GM18858 (cell line): ENCODE results near the gene SYCN.
"Not testable (repeated sequence)": the region's sequence is repeated elsewhere in the genome, so short reads cannot be mapped to it uniquely, and the experiment has no call there.

Source experiments
- ATAC-seq: cut with Tn5 transposase; IDR thresholded peaks from one replicate; pipeline ENCODE4 v1.9.1; 2021; ENCODE audit not compliant: unreplicated experiment

SYCN gene, protein sequence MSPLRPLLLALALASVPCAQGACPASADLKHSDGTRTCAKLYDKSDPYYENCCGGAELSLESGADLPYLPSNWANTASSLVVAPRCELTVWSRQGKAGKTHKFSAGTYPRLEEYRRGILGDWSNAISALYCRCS

DNA sequence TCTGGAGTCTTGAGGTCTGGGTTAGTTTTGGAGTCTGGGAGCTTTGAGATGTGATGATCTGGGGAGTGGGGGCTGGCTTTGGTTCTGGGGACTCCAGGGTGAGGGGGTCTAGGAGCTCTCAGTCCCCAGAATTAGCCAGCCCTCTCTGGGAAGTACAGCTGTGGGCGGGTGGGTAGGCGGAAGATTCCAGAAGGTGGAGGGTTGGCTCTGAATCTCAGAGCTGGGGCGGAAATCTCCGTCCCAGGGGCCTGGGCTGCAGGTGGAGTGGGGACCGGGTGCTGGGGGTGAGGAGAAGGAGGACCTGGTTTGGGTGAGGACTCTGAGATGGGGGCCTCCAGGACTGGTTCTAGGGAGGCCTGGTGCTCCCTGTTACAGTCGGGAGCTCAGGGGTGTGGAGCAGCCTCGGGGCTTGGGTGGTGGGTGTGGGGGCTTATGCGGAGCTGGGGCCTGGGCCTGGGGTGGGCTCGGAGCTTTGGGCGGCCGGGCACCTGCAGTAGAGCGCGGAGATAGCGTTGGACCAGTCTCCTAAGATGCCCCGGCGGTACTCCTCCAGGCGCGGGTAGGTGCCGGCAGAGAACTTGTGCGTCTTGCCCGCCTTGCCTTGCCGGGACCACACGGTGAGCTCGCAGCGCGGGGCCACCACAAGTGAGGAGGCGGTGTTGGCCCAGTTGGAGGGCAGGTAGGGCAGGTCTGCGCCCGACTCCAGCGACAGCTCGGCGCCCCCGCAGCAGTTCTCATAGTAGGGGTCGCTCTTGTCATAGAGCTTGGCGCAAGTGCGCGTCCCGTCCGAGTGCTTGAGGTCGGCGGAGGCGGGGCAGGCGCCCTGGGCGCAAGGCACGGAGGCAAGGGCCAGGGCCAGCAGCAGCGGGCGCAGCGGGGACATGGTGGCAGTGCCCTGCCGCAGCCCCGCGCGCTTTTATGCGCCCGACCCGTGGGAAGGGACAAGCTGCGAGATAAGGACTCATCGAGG, at the start of gene SYCN:
Gene SYCN, minus strand, starts transcription at position 892 of the 970 bp plus-strand sequence. Its CDS starts 9 bp downstream, at position 883.
- ATAC-seq, result no peak

DNA sequence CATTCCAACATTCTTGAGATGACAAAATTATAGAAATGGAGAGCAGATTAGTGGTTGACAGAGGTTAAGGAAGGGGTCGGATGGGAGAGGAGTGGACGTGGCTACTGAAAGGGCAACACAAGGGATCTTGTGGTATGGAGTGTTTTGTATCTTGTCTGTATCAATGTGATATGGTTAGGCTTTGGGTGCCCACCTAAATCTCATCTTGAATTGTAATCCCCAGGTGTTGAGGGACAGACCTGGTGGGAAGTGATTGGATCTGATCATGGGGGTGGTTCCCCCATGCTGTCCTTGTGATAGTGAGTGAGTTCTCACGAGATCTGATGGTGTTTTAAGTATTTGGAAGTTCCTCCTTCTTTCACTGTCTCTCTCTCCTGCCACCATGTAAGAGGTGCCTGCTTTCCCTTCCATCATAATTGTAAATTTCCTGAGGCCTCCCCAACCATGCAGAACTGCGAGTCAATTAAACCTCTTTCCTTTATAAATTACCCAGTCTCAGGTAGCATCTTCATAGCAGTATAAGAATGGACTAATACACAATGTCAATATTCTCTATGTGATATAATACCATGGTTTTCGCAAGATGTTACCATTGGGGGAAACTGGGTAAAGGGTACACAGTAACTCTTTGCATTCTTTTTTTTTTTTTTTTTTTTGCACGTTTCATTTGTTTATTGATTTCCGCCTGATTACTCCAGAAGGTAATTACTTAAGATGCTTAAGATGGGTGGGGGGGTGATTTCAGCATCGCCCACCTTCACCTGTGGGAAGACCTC, 49.5 kb upstream of the SYCN start:
- ATAC-seq, result no peak

DNA sequence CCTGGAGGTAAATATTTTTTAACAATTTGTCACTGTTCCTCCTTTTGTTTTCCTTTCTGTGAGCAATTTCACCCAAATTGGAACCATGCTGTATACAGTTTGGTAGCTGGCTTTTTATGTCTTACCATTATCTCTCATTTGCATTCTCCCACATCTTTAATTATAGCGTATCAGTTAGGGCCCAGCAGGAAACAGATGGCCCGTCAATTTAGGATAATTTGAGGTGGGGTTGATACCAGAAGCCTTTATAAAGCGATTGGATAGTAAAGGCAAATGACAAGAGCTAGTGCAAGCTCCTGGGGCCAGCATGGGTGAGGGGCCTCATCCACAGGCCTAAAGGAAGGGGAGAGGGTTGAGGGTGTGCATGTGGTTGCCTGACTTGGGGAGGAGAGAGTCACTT, 48.4 kb upstream of the SYCN start:
- ATAC-seq, result no peak

DNA sequence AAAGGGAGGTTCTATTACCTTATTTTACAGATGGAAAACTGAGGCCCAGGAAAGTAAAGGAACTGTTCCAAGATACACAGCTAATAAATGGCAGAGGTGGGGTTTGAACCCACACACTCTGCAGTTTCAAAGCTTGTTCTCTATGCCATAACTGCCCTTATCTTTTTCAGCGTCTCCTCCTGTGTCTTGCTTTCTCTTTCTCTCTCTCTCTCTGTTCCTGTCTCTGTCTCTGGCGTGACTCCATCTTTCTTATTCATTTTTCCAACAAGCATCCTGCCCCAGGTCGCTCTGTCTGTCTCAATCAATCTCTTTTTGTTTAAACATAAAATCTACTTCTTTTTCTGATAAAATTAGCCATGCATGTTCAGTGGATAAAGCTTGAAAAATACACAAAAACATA, 47.8 kb upstream of the SYCN start:
- no peak for ATAC-seq

DNA sequence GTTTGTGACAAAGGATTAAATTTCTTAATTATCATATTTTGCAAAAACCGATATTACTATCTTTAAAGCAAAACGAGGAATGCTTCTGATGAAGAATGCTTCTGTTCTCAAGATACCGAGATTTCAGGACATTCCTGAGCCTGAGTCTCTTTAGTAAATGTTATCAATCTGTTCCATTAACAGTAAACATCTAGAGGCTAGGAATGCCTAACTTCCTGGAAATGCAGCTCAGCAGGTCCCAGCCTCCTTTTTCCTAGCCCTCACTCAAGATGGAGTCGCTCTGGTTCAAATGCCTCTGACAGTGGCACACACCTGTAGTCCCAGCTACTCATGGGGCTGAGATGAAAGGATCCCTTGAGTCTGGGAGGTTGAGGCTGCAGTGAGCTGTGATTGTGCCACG, 47.0 kb upstream of the SYCN start:
- no peak for ATAC-seq

DNA sequence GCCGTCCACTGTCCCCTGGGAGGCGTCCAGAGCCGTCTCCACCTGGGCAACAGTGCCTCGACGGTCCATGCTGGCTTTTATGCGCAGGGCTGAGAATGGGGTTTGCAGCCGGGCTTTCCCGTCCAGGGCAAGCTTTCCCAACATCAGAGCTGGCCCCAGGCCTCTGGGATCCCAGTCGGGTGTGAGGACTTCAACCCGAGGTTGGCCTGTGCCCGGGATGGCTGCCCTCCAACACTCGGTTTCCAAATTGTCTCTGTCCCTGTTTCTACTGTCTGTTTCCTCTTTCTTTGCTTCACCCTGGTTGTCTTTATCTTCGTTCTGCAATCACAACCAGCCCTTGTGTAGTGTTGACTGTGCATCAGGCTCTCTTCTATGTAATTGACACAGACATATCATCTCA, 44.7 kb upstream of the SYCN start, which contains the start of gene IFNL4:
Gene IFNL4, minus strand, starts transcription at position 51 of the 400 bp plus-strand sequence.
- no peak for ATAC-seq

DNA sequence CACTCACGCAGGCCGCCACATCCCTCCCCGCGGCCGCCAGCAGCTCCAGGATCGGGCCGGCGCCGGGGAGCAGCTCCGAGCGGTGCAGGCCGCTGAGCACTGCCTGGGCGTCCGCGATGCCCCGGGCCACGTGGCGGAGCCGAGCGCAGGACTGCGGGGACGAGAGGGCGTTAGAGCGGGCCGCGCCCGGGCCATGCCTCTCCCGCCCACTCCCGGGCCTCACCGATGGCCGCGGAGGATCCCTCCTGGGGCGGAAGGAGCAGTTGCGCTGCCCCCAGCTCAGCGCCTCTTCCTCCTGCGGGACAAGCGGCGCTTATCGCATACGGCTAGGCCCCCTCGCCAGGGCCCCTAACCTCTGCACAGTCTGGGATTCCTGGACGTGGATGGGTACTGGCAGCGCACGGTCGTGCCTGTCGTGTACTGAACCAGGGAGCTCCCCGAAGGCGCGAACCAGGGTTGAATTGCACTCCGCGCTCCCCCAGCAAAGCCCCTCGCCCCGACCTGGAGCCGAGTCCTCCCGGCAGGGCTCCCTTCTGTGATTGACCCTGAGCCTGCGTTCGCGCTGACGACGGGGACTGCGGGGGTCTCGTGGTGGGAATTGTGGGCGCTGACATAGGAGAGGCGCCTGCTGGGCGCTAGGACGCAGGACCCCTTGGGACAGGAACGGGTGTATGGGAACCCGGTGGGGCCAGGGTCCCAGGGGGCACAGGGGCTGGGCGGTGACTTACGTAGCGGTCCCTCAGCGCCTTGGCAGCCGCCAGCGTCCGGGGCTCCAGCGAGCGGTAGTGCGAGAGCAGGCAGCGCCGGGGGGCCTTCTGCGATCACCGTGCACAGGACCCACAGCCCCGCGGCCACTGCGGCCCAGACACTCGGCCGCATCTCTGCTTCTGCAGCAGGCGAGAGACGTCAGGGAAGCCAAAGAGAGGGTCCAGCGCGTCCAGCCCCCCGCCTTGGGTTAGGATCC, 43.9 kb upstream of the SYCN start:
- ATAC-seq, result no peak

DNA sequence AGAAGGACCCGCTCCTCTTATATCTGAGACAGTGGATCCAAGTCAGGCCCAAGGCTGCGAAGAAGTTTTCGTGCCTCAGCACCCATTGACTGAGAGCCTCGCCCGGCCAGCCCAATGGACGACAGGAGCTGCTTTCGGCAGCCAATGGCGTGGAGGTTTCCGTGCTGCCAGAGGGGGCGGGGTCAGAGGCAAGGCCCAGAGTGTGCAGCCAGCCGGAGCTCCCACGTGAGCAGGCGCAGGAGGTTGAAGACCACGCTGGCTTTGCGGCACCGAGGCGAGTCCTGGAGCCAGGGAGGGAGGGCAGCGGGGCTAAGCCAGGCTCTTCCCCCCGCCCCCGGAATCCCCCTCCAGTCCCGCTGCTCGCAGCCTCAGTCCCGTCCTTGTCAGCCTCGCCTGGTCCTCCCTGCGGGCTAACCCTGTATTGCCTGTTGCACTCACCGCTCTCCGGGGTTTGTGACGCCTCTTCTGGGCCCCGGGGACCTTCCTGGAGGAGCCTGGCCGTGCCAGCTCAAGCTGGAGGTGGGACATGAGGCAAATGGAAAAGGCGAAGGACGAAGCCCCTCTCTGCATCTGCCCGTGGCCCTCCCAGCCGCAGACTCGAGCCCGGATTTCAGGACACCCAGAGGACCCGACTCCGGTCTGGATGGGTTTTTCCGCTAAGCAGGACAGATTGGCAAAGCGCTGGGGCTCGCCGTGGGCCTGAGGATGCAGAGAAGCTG, 43.0 kb upstream of the SYCN start:
- no peak for ATAC-seq

DNA sequence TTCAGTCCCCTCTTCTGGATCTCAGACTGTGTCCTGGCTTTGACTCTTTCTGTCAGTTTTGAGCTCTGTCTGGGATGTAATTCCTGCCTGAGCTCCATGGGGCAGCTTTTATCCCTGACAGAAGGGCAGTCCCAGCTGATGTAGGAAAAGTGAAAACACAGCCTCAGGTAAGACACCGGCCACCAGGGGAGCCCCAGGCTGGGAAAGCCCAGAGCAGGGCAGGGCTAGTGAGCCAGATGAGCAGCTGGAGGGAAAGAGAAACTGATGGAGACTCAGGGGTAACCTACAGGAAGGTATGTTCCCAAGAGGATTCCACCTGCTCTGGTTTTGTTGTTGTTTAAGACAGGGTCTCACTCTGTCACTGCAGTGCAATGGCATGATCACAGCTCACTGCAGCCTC, 41.1 kb upstream of the SYCN start:
- ATAC-seq, result not testable (repeated sequence)

DNA sequence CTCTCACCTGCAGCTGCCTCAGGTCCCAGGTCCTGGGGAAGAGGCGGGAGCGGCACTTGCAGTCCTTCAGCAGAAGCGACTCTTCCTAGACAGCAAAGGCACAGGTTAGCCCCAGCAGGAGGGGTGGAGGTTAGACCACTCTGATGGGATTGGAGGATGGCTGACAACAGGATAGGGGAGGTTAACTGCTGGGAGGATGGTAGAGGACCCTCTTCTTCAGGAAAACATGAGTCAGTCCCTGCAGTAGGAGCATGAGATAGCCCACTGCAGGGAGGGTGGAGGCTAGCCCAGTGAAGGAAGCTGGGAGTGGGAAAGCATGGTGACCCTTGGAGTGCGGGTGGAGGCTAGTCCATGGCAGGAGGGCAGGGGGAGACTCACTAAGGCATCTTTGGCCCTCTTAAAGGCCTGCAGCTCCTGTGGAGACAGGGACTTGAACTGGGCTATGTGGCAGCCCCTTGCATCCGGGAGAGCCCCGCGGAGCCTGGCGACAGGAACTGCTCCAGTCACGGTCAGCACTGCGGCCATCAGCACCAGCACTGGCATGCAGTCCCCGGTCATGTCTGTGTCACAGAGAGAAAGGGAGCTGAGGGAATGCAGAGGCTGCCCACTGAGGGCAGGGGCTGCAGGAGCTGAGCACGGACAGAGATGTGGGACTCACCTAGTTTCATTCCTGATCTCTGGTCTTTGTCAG, 40.5 kb upstream of the SYCN start, which contains the start of gene IFNL3:
Gene IFNL3, minus strand, starts transcription at position 597 of the 691 bp plus-strand sequence. Its CDS starts 39 bp downstream, at position 558.
- ATAC-seq, result not testable (repeated sequence)

DNA sequence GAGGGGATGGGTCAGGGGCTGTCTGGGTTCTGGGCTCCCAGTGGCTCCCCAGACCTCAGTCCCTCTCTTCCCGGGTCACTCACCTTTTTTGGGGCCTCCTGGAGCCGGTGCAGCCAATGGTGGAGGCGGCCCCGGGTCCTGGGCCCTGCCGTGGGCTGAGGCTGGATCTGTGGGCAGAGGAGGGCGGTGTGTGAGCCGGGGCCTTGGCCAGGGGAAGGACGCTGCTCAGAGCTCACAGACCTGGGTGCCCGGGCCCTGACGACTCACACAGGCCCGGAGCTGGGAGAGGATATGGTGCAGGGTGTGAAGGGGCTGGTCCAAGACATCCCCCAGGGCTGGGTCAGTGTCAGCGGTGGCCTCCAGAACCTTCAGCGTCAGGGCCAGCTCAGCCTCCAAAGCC, 39.7 kb upstream of the SYCN start:
- not testable (repeated sequence) for ATAC-seq

DNA sequence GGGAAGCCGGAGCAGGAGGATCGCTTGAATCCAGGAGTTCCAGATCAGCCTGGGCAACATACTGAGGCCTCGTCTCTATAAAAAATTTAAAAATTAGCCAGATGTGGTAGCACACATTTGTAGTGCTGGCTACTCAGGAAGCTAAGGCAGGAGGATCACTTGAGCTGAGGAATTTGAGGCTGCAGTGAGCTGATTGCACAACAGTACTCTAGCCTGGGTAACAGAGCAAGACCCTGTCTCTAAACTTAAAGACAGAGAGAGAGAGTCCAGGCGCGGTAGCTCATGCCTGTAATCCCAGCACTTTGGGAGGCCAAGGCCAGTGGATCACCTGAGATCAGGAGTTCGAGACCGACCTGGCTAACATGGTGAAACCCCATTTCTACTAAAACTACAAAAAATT, 36.4 kb upstream of the SYCN start:
- ATAC-seq, result no peak

DNA sequence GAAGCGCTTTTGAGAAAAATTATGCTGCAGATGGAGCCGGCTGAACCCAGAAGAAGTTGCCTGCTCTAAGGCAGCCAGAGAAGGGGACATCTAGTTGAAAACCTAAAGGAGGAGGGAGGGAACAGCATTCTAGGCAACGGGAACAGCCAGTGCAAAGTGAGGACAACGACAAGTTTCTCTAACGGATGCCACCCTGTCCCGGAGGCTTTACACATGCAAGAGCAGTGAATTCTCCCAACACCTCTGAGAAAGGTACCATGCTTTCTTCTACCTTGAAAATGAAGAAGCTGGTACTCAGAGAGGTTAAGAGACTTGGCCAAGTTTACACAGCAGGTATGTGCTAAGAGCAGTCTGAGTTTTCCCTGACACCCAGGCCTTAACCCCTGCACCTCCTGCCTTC, 34.9 kb upstream of the SYCN start:
- ATAC-seq, result no peak

DNA sequence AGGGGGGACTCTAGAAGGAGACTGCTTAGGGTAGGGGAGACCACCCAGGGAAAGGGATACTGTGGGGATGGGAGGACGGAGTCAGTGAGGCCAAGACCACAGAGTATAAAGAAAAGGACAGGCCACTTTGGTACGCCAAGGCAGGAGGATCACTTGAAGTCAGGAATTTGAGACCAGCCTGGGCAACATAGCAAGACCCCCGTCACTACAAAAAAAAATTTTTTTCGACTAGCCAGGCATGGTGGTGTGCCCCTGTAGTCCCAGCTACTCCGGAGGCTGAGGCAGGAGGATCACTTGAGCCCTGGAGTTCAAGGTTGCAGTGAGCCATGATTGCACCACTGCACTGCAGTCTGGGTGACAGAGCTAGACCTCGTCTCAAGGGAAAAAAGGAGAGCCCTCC, 34.1 kb upstream of the SYCN start:
- ATAC-seq, result no peak

DNA sequence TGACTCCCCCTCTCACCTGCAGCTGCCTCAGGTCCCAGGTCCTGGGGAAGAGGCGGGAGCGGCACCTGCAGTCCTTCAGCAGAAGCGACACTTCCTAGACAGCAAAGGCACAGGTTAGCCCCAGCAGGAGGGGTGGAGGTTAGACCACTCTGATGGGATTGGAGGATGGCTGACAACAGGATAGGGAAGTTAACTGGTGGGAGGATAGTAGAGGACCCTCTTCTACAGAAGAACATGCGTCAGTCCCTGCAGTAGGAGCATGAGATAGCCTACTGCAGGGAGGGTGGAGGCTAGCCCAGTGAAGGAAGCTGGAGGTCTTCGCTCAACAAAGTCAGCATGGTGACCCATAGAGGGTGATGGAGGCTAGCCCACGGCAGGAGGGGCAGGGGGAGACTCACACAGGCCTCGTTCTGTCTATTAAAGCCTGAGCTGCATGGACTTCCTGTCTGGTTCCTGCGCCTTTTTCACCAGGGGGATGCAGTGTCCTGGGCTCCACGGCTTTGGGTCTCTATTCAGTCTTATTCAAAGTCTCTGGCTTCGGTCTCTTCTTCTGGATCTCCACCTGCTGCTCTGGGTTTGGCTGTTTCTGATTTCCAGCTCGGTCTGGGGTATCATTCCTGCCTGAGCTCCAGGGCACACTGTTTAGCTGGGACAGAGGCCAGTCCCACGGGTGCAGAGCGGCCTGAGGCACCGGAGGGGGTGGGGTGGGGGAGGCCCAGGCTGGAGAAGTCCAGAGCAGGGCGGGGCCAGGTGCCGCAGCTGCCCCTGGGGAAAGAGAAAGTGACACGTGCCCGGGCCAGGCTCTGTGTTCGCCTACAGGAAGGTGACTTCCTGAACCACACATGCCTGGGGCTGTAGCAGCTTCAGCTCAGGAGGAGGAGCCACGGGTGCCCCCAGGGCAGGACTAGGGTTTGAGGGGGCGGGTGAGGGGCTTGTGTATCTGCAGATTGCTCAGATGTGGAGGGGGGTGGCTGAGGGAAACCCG, 33.4 kb upstream of the SYCN start:
- peak; percentile 42 for ATAC-seq

DNA sequence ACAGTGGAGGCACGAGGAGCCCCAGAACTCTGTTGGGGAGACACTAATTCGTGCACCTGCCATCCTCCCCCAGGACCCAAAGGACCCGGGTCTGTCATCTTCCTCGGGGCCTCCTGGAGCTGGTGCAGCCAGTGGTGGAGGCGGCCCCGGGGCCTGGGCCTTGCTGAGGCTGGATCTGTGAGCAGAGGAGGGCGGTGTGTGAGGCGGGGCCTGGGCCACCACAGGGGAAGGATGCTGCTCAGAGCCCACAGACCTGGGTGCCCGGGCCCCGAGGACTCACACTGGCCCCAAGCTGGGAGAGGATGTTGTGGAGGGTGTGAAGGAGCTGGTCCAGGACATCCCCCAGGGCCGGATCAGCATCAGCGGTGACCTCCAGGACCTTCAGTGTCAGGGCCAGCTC, 32.5 kb upstream of the SYCN start:
- ATAC-seq, result no peak

DNA sequence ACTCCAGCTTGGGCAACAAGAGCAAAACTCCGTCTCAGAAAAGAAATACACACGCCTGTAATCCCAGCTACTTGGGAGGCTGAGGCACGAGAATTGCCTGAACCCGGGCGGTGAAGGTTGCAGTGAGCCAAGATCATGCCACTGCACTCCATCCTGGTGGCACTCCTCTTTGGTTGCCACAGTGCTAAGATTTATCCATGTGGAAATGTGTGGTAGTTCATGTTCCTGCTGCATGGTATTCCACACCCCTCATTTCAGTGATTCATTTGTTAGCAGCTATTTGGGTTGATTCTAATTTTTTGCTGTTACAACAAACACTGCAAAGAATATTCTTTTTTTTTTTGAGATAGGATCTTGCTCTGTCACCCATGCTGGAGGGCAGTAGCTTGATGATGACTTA, 28.6 kb upstream of the SYCN start:
- ATAC-seq, result no peak
